Astrocyte (in vitro differentiated cells and primary cell): ENCODE data around the gene LRRC4C.

ENCODE experiments used
- CTCF ChIP-seq: IDR thresholded peaks from 2 replicates; pipeline ENCODE4 v1.5.1; 2011; ENCODE audit warnings: low read depth, mild to moderate bottlenecking, inconsistent platforms, low read length, moderate library complexity; ENCODE audit not compliant: insufficient read depth
- EZH2 ChIP-seq: IDR thresholded peaks from 2 replicates; pipeline ENCODE4 v1.6.1; 2012; ENCODE audit warnings: mild to moderate bottlenecking, low read length, inconsistent platforms; ENCODE audit not compliant: insufficient read depth

DNA sequence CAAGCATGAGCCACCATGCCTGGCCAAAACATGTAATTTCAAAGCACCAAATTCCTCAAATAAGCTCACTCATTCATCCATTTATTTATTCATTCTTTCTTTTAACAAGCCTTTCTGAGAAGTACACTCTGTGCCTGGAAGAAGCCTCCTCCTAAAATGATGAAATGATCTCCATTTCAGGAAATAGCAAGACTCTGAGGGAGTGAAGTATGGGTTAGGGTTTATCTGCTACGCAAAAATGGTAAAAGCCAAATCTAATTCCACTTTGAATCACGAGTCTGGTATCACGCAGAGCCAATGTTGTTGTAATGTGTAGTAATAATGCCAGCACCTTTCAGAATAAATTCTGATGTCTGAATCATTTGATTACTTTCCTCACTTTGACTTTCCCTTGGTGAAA, 1041.8 kb downstream of the LRRC4C start:
- TF ChIP-seq CTCF (no peak), EZH2 (no peak)
